Kidney (tissue), 22 donors: ENCODE results near the gene LRRC25. TPM values are rescaled to one million over a fixed set of nuclear protein-coding genes. Genes with fewer than 3 reads are reported as not detected.
A peak's percentile ranks its signal among the peaks of the same experiment; 100 is the strongest.

ENCODE experiments used
- DNase-seq, 5 donors: peaks; one replicate each; pipeline ENCODE4 v3.0.0-alpha.2; 2013 to 2020
- FAIRE-seq: peaks from 2 replicates; lab custom pipeline; 2012; peaks lifted over from hg19 to GRCh38; lab: Jason Lieb, UNC
- H3K27ac ChIP-seq, 2 donors: one replicate each; pipeline ENCODE4 v1.7.0; 2013; ENCODE audit warnings: low read depth in 2 of 2, low read length in 2 of 2, inconsistent platforms in 1 of 2
- H3K27me3 ChIP-seq: one replicate; pipeline ENCODE4 v1.7.1; 2013; ENCODE audit warnings: low read length, inconsistent platforms; ENCODE audit not compliant: control insufficient read depth, insufficient read depth
- H3K36me3 ChIP-seq, 3 donors: one replicate each; pipeline versions ENCODE4 v1.7.0 to v1.7.1; 2013; ENCODE audit warnings: low read length in 3 of 3, control low read depth in 1 of 3, inconsistent platforms in 1 of 3; ENCODE audit not compliant: insufficient read depth in 3 of 3, control insufficient read depth in 2 of 3
- H3K4me1 ChIP-seq, 3 donors: one replicate each; pipeline versions ENCODE4 v1.7.0 to v1.7.1; 2013; ENCODE audit warnings: low read length in 3 of 3, inconsistent platforms in 1 of 3, low read depth in 1 of 3; ENCODE audit not compliant: control insufficient read depth in 2 of 3, insufficient read depth in 2 of 3
- H3K4me3 ChIP-seq, 3 donors: one replicate each; pipeline versions ENCODE4 v1.7.0 to v1.8.1; 2013; ENCODE audit warnings: low read length in 3 of 3, control low read depth in 1 of 3, inconsistent platforms in 1 of 3
- H3K9ac ChIP-seq, 3 donors: one replicate each; pipeline versions ENCODE4 v1.7.0 to v1.7.1; 2013; ENCODE audit warnings: low read length in 3 of 3, control low read depth in 1 of 3, inconsistent platforms in 1 of 3
- H3K9me3 ChIP-seq, 3 donors: one replicate each; pipeline versions ENCODE4 v1.7.0 to v1.7.1; 2013; ENCODE audit warnings: low read length in 3 of 3, control low read depth in 1 of 3, inconsistent platforms in 1 of 3; ENCODE audit not compliant: control insufficient read depth in 2 of 3, insufficient read depth in 1 of 3
- intact Hi-C: fragments of 100-400 bp; cut with DNase I; formaldehyde crosslinking; loops from one replicate; pipeline ENCODE4 v1.11.1; 2022
- long read RNA-seq, 10 donors: library from polyadenylated mRNA in 1 of 10; unstranded in 1 of 10; transcript quantifications; one replicate each; pipeline ENCODE4 v2.0.0 and lab custom pipeline, GENCODE V29; 2021 to 2026
- polyA plus RNA-seq: library from polyadenylated mRNA; stranded (reverse); fragments of 350-450 nt; fragmentation: Illumina TruSeq; extraction: RNeasy Lipid Tissue Mini Kit (QIAGEN cat#74804); gene quantifications from one replicate; pipeline ENCODE4 v1.2.3, GENCODE V29; 2014; ENCODE audit warnings: low read depth, low replicate concordance; ENCODE audit not compliant: insufficient read depth
- total RNA-seq: library from RNA; stranded (reverse); fragmentation: NEBNext Ultra II Directional; extraction: Animal tissue kit (Norgen Biotek cat#: 25700); gene quantifications from one replicate; pipeline ENCODE4 v1.2.1, GENCODE V29; 2021
- TF ChIP-seq, protein P1 (sequence below): IDR thresholded peaks from 3 replicates; pipeline ENCODE4 v1.5.1; 2012; ENCODE audit warnings: mild to moderate bottlenecking, moderate library complexity, borderline replicate concordance; ENCODE audit not compliant: insufficient read depth; ENCODE audit errors: extremely low read depth
- donor health status: control.
- donor health status: control.
- donor health status: control.
- donor health status: control.
- donor health status: control.
- donor health status: DM: yes; HTN: yes; CAD: no.
- donor health status: Normal renal cell carcinoma (clear cell type).

The LRRC25 gene
- total RNA-seq (13.1 TPM), polyA plus RNA-seq (2.7 TPM)
- long read RNA-seq, donor 1, partial matches to known transcripts, result 0 of 1 reads
- long read RNA-seq, donor 1, other reads (novel, unspliced or antisense), result 0 of 1 reads
- long read RNA-seq, donor 2, result 0 reads
- long read RNA-seq, donor 3, result 0 reads
- long read RNA-seq, donor 4, result 0 reads
- long read RNA-seq, donor 5, result 0 reads
- long read RNA-seq, donor 6, result 0 reads
- long read RNA-seq, donor 7, partial matches to known transcripts, result 0 of 2 reads
- long read RNA-seq, donor 7, other reads (novel, unspliced or antisense), result 1 of 2 reads
- long read RNA-seq, donor 8, partial matches to known transcripts, result 0 of 1 reads
- long read RNA-seq, donor 8, other reads (novel, unspliced or antisense), result 0 of 1 reads
- long read RNA-seq, donor 9, partial matches to known transcripts, result 0 of 1 reads
- long read RNA-seq, donor 9, other reads (novel, unspliced or antisense), result 0 of 1 reads
- long read RNA-seq, donor 10, partial matches to known transcripts, result 0 of 3 reads
- long read RNA-seq, donor 10, other reads (novel, unspliced or antisense), result 0 of 3 reads

DNA sequence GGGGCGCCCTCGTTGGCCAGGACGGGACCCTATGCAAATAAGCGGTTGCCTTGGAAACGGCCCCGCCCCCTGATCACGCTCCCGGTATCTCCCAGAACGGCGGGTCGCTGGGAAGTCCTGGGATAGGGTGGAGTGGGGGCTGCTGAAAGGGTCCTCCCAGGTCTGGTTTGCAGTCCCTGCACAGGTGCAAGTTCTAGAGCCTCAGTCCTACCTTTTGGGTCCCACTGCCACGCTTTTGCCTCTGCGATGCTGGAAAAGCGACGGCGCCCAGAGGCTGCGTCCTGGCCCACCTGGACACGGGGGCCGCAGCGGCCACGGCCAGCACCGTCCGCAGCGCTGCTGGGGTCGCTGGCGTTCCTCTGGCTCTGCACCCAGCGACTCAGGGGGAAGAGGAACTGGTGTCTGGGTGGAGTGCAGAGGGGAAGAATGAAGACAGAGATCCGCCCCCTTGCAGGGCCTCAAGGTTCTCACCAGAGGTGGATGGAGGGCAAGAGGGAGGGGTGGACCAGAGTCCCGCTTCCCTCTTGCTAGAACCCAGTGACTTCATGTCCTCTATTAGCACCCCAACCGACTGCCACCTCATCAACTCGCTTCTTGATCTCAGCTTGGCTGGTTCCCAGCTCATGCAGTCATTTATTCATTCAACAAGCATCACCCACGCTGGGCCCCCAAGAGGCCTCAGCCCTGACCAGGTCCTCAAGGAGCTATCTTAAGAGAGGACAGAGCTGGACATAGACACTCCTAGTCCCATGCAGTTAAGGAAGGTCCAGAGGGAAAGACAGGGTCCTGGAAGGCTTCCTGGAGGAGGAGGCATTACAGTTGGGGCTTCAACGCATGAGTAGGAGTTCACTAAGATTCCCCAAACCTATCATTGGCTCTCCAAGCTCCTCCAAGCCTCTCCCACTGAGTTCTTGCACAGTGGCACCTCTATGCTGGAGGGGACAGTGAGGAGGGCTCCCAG is at the start of gene LRRC25:
LRRC25 (minus strand) TSS at position 381 of the 961 bp plus-strand sequence. CDS start 659 bp downstream, outside the sequence.
- H3K36me3 ChIP-seq, result no peaks in the 10 kb centered on the region
- no peaks in the 10 kb centered on the region for H3K9me3 ChIP-seq
- TF ChIP-seq, protein P1, sequence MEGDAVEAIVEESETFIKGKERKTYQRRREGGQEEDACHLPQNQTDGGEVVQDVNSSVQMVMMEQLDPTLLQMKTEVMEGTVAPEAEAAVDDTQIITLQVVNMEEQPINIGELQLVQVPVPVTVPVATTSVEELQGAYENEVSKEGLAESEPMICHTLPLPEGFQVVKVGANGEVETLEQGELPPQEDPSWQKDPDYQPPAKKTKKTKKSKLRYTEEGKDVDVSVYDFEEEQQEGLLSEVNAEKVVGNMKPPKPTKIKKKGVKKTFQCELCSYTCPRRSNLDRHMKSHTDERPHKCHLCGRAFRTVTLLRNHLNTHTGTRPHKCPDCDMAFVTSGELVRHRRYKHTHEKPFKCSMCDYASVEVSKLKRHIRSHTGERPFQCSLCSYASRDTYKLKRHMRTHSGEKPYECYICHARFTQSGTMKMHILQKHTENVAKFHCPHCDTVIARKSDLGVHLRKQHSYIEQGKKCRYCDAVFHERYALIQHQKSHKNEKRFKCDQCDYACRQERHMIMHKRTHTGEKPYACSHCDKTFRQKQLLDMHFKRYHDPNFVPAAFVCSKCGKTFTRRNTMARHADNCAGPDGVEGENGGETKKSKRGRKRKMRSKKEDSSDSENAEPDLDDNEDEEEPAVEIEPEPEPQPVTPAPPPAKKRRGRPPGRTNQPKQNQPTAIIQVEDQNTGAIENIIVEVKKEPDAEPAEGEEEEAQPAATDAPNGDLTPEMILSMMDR, result no peak
- no peak within 1 kb of the TSS for H3K9ac ChIP-seq
- FAIRE-seq (no peak), DNase-seq (peak in 4 of 5 donors; percentile 52 to 79 (median 64))
- H3K4me3 ChIP-seq, result no peak within 1 kb of the TSS
- peaks cover 0 to 19% (median 0%) of the 10 kb centered on the region in 3 donors for H3K4me1 ChIP-seq
- H3K27me3 ChIP-seq, result no peaks in the 10 kb centered on the region
- peak within 1 kb of the TSS; percentile 30 to 51 for H3K27ac ChIP-seq
- intact Hi-C loops, result no loop called here

GRCh38 chr19:18446811-18447359 is 49.5 kb upstream of the LRRC25 start:
- H3K36me3 ChIP-seq, result peaks cover 0 to 42% (median 25%) of the 10 kb centered on the region in 3 donors

GRCh38 chr19:18446145-18446810 is 48.9 kb upstream of the LRRC25 start:
- DNase-seq (no peak), FAIRE-seq (no peak)
- Histone ChIP-seq H3K36me3 (peaks cover 0 to 42% (median 25%) of the 10 kb centered on the region in 3 donors), H3K27me3 (no peaks in the 10 kb centered on the region), H3K4me1 (peaks cover 0 to 8% (median 0%) of the 10 kb centered on the region in 3 donors), H3K4me3 (no peak overlapping the region), H3K9ac (no peak overlapping the region), H3K27ac (no peak overlapping the region), H3K9me3 (no peaks in the 10 kb centered on the region)
- TF ChIP-seq, protein P1, result no peak
- intact Hi-C loops, result no loop called here

More at GRCh38 chr19:18446811-18447359, 49.5 kb upstream of the LRRC25 start:
- H3K9me3 ChIP-seq, result no peaks in the 10 kb centered on the region
- no peak overlapping the region for H3K4me3 ChIP-seq
- FAIRE-seq (no peak), DNase-seq (no peak)
- TF ChIP-seq, protein P1, result no peak
- no peak overlapping the region for H3K9ac ChIP-seq
- H3K27ac ChIP-seq, result no peak overlapping the region
- H3K27me3 ChIP-seq, result no peaks in the 10 kb centered on the region
- peaks cover 0 to 8% (median 0%) of the 10 kb centered on the region in 3 donors for H3K4me1 ChIP-seq
- intact Hi-C loops, result no loop called here
